ENCODE results near the gene SNAP29.

The SNAP29 gene

DNA sequence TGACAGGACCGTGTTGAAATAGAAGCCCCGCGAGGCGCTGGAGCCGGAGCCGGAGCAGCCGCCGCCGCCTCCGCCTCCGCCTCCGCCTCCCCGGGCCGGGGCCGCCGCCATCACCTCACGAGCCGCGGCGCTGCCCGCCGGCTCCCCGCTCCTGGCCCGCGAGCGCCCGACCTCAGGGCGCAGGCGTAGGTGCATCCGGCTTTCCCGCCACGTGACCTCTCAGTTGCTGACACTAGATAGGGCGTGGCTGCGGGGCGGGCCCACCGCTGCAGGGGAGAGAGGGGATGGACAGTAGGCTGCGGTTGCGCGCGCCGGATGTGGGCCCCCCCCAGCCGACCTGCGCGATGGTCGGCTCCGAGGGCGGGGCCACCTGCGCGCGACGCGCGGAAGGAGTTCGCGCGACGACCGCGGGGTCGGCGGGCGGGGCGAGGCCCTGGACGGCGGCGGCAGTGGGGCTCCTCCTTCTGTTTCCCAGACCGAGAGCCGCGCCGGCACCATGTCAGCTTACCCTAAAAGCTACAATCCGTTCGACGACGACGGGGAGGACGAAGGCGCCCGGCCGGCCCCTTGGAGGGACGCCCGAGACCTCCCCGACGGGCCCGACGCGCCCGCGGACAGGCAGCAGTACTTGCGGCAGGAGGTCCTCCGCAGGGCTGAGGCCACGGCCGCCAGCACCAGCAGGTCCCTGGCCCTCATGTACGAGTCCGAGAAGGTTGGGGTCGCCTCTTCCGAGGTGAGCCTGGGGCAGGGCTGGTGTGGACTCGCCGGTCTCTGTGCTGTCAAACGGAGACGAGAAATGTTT, at the start of gene SNAP29, which contains the start of gene PI4KA:
TSS of gene SNAP29 (plus strand) at position 393 of the 802 bp plus-strand sequence. CDS start at position 497, 104 bp downstream.
TSS of gene PI4KA (minus strand) at position 197 of the 802 bp plus-strand sequence. CDS start at position 111, 86 bp downstream.
- peak; percentile 93 for ATAC-seq

DNA sequence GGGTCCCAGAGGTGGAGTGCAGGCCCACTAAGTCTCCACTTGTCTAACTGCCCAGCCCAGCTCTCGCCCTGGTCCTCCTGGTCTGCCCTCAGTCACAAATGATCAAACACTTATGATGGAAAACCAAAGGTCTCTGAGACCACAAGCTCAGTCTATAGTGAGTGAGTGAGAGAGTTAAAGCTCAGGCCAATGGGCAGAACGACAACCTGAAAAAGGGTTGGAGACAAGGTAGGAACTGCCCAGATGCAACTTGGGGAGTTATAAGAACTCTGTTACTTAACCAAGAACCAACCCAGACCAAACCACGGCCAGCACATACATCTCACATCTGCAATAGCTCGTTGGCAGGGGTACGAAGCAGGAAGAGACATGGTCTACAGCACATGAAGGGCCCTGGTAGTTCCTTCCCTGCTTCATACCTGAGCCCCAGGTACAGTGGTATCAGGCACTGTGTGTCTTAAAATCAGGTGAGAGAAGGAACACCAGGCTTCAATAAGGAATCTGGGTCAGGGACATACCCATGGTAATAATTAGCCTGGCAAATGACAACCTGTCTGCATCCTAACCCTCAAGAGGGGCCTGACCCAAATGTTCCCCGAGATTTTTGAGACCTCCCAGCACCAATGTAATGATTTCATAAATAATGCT, 49.1 kb upstream of the SNAP29 start:
- ATAC-seq: no peak
- TF ChIP-seq CSDC2 (CRISPR knock-in tag; IDR thresholded peaks at IDR 0.05) (no peak), ISL1 (CRISPR knock-in tag; IDR thresholded peaks at IDR 0.05) (no peak)

More for the DNA sequence above, at the start of gene SNAP29, which contains the start of gene PI4KA:
- TF ChIP-seq ZFP3 (CRISPR knock-in tag; IDR thresholded peaks at IDR 0.05): peak; percentile 63; the same call in 1 of the 2 replicates
- TF ChIP-seq GLIS3 (CRISPR knock-in tag; IDR thresholded peaks at IDR 0.05): no peak
- 0 out of 2 replicates have a peak, but pooled peaks have one; percentile 31 for TF ChIP-seq ZC3H10 (CRISPR knock-in tag; IDR thresholded peaks at IDR 0.05)

DNA sequence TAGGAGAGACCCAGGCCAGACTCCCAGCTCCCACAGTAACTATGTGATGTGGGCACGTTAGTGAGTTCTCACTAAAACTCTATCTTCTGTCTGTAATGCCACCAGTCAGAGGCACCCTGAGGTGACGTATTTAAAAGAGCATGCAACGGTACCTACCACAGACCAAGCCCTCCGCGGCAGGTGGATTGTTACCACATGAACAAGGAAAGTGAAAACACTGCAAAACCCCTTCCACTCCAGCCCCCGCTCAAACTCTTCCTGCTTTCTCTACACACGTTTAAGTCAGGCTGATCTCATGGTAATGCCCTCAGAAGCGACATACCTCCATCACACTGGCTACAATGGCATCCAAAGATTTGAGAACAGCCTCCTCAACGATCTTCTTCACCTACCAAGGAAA, 48.2 kb upstream of the SNAP29 start:
- TF ChIP-seq ZNF70 (CRISPR knock-in tag; IDR thresholded peaks at IDR 0.05) (no peak), OSR1 (CRISPR knock-in tag; IDR thresholded peaks at IDR 0.05) (no peak), SNAI2 (CRISPR knock-in tag; IDR thresholded peaks at IDR 0.05) (no peak), ISL1 (CRISPR knock-in tag; IDR thresholded peaks at IDR 0.05) (no peak), PPARA (CRISPR knock-in tag; IDR thresholded peaks at IDR 0.05; ENCODE audit: borderline replicate concordance) (no peak), ESRRG (CRISPR knock-in tag; IDR thresholded peaks at IDR 0.05) (no peak), ZC3H10 (CRISPR knock-in tag; IDR thresholded peaks at IDR 0.05) (no peak), BACH2 (CRISPR knock-in tag; IDR thresholded peaks at IDR 0.05; ENCODE audit: borderline replicate concordance) (no peak), GLIS3 (CRISPR knock-in tag; IDR thresholded peaks at IDR 0.05) (no peak), ZFP3 (CRISPR knock-in tag; IDR thresholded peaks at IDR 0.05) (no peak), TOX (CRISPR knock-in tag; IDR thresholded peaks at IDR 0.05; ENCODE audit: borderline replicate concordance) (no peak), ZNF565 (CRISPR knock-in tag; conservative IDR thresholded peaks at IDR 0.05; ENCODE audit: low read depth) (no peak), RARB (CRISPR knock-in tag; IDR thresholded peaks at IDR 0.05) (no peak)
- TF ChIP-seq, protein P1, sequence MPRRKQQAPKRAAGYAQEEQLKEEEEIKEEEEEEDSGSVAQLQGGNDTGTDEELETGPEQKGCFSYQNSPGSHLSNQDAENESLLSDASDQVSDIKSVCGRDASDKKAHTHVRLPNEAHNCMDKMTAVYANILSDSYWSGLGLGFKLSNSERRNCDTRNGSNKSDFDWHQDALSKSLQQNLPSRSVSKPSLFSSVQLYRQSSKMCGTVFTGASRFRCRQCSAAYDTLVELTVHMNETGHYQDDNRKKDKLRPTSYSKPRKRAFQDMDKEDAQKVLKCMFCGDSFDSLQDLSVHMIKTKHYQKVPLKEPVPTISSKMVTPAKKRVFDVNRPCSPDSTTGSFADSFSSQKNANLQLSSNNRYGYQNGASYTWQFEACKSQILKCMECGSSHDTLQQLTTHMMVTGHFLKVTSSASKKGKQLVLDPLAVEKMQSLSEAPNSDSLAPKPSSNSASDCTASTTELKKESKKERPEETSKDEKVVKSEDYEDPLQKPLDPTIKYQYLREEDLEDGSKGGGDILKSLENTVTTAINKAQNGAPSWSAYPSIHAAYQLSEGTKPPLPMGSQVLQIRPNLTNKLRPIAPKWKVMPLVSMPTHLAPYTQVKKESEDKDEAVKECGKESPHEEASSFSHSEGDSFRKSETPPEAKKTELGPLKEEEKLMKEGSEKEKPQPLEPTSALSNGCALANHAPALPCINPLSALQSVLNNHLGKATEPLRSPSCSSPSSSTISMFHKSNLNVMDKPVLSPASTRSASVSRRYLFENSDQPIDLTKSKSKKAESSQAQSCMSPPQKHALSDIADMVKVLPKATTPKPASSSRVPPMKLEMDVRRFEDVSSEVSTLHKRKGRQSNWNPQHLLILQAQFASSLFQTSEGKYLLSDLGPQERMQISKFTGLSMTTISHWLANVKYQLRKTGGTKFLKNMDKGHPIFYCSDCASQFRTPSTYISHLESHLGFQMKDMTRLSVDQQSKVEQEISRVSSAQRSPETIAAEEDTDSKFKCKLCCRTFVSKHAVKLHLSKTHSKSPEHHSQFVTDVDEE (CRISPR knock-in tag; IDR thresholded peaks at IDR 0.05): no peak
- TF ChIP-seq, protein P2, sequence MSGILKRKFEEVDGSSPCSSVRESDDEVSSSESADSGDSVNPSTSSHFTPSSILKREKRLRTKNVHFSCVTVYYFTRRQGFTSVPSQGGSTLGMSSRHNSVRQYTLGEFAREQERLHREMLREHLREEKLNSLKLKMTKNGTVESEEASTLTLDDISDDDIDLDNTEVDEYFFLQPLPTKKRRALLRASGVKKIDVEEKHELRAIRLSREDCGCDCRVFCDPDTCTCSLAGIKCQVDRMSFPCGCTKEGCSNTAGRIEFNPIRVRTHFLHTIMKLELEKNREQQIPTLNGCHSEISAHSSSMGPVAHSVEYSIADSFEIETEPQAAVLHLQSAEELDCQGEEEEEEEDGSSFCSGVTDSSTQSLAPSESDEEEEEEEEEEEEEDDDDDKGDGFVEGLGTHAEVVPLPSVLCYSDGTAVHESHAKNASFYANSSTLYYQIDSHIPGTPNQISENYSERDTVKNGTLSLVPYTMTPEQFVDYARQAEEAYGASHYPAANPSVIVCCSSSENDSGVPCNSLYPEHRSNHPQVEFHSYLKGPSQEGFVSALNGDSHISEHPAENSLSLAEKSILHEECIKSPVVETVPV (CRISPR knock-in tag; IDR thresholded peaks at IDR 0.05): no peak
- TF ChIP-seq, protein P3, sequence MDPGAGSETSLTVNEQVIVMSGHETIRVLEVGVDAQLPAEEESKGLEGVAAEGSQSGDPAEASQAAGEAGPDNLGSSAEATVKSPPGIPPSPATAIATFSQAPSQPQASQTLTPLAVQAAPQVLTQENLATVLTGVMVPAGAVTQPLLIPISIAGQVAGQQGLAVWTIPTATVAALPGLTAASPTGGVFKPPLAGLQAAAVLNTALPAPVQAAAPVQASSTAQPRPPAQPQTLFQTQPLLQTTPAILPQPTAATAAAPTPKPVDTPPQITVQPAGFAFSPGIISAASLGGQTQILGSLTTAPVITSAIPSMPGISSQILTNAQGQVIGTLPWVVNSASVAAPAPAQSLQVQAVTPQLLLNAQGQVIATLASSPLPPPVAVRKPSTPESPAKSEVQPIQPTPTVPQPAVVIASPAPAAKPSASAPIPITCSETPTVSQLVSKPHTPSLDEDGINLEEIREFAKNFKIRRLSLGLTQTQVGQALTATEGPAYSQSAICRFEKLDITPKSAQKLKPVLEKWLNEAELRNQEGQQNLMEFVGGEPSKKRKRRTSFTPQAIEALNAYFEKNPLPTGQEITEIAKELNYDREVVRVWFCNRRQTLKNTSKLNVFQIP (CRISPR knock-in tag; IDR thresholded peaks at IDR 0.05; ENCODE audit: borderline replicate concordance, low read depth): no peak
- TF ChIP-seq, protein P4, sequence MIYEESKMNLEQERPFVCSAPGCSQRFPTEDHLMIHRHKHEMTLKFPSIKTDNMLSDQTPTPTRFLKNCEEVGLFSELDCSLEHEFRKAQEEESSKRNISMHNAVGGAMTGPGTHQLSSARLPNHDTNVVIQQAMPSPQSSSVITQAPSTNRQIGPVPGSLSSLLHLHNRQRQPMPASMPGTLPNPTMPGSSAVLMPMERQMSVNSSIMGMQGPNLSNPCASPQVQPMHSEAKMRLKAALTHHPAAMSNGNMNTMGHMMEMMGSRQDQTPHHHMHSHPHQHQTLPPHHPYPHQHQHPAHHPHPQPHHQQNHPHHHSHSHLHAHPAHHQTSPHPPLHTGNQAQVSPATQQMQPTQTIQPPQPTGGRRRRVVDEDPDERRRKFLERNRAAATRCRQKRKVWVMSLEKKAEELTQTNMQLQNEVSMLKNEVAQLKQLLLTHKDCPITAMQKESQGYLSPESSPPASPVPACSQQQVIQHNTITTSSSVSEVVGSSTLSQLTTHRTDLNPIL (CRISPR knock-in tag; IDR thresholded peaks at IDR 0.05; ENCODE audit: low read depth): no peak
- ATAC-seq: no peak

DNA sequence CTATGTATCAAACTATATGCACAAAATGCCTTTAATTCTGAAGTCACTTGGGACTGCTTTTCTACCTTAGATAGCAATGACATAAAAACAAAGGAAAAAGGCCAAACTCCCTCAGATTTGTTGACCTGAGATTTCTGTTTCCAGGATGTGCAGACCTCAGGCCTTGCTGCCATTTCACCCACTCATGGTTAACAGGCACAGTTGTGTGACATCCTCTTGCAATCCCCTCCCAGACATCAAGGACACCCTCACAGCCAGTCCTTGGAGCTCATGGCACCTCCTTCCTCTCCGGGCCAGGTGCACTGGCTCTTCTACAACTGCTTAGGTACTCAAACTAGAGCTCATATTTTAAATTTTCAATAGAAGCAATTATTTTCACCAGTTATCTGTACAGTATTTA, 47.6 kb upstream of the SNAP29 start:
- no peak for ATAC-seq
- TF ChIP-seq CSDC2 (CRISPR knock-in tag; IDR thresholded peaks at IDR 0.05) (no peak), ISL1 (CRISPR knock-in tag; IDR thresholded peaks at IDR 0.05) (no peak), SNAI2 (CRISPR knock-in tag; IDR thresholded peaks at IDR 0.05) (no peak), ZNF70 (CRISPR knock-in tag; IDR thresholded peaks at IDR 0.05) (no peak), ESRRG (CRISPR knock-in tag; IDR thresholded peaks at IDR 0.05) (no peak), OSR1 (CRISPR knock-in tag; IDR thresholded peaks at IDR 0.05) (no peak), ZFP3 (CRISPR knock-in tag; IDR thresholded peaks at IDR 0.05) (no peak), ZFP30 (CRISPR knock-in tag; IDR thresholded peaks at IDR 0.05) (no peak), ARNTL (CRISPR knock-in tag; IDR thresholded peaks at IDR 0.05; ENCODE audit: borderline replicate concordance, low read depth) (no peak), ZNF8 (CRISPR knock-in tag; IDR thresholded peaks at IDR 0.05) (no peak), ZNF565 (CRISPR knock-in tag; conservative IDR thresholded peaks at IDR 0.05; ENCODE audit: low read depth) (no peak), PPARA (CRISPR knock-in tag; IDR thresholded peaks at IDR 0.05; ENCODE audit: borderline replicate concordance) (no peak), BACH2 (CRISPR knock-in tag; IDR thresholded peaks at IDR 0.05; ENCODE audit: borderline replicate concordance) (no peak), RARB (CRISPR knock-in tag; IDR thresholded peaks at IDR 0.05) (no peak)
- TF ChIP-seq, protein P2 (CRISPR knock-in tag; IDR thresholded peaks at IDR 0.05): no peak
- TF ChIP-seq, protein P4 (CRISPR knock-in tag; IDR thresholded peaks at IDR 0.05; ENCODE audit: low read depth): no peak
